CD14-positive monocyte (primary cell): Measurements from ENCODE around the gene RALGAPA2. TPM values are rescaled to one million over a fixed set of nuclear protein-coding genes. Genes with fewer than 3 reads are reported as not detected.
A peak's percentile ranks its signal among the peaks of the same experiment; 100 is the strongest.

Source experiments
- DNase-seq, 3 donors: peaks; one replicate each; pipeline ENCODE4 v3.0.0-alpha.2; 2011 to 2022
- H2AFZ ChIP-seq: 2 replicates; pipeline ENCODE4 v1.6.0; 2012; ENCODE audit warnings: mild to moderate bottlenecking, low read depth, low read length, inconsistent platforms; ENCODE audit not compliant: insufficient read depth, poor library complexity, severe bottlenecking
- H3K27ac ChIP-seq, 2 donors: 1 replicate in 1 of 2; 2 replicates in 1 of 2; pipeline ENCODE4 v1.5.1; 2012 to 2013; ENCODE audit warnings: low read length in 2 of 2, control low read depth in 1 of 2, inconsistent platforms in 1 of 2, low read depth in 1 of 2, mild to moderate bottlenecking in 1 of 2
- H3K27me3 ChIP-seq, 2 donors: one replicate each; pipeline versions ENCODE4 v1.6.0 to v1.6.1; 2011 to 2013; ENCODE audit warnings: low read length in 2 of 2; ENCODE audit not compliant: control insufficient read depth in 2 of 2, insufficient read depth in 2 of 2
- H3K36me3 ChIP-seq, 2 donors: replicated peaks in 1 of 2; 1 replicate in 1 of 2; 2 replicates in 1 of 2; pipeline versions ENCODE4 v1.5.1 to v1.6.1; 2012 to 2013; ENCODE audit warnings: low read length in 2 of 2, control low read depth in 1 of 2, inconsistent platforms in 1 of 2, mild to moderate bottlenecking in 1 of 2; ENCODE audit not compliant: insufficient read depth in 2 of 2, control insufficient read depth in 1 of 2
- H3K4me1 ChIP-seq, 2 donors: 1 replicate in 1 of 2; 2 replicates in 1 of 2; pipeline versions ENCODE4 v1.5.1 to v1.6.1; 2012 to 2013; ENCODE audit warnings: low read length in 2 of 2, control low read depth in 1 of 2, inconsistent platforms in 1 of 2, mild to moderate bottlenecking in 1 of 2, moderate library complexity in 1 of 2; ENCODE audit not compliant: insufficient read depth in 2 of 2, control insufficient read depth in 1 of 2
- H3K4me2 ChIP-seq: replicated peaks from 2 replicates; pipeline ENCODE3; 2012; ENCODE audit warnings: low read length, moderate library complexity, mild to moderate bottlenecking; ENCODE audit not compliant: poor library complexity, severe bottlenecking; ENCODE audit errors: extremely low read depth
- H3K4me3 ChIP-seq, 3 experiments: fragments of 200-600 bp in 1 of 3; sonication (generic) in 1 of 3; replicated peaks in 1 of 3; 1 replicate in 2 of 3; 2 replicates in 1 of 3; pipeline ENCODE4 v1.5.1; 2011 to 2013; ENCODE audit warnings: low read length in 3 of 3, mild to moderate bottlenecking in 3 of 3, control low read depth in 2 of 3, low read depth in 2 of 3, inconsistent platforms in 1 of 3, moderate library complexity in 1 of 3
- H3K79me2 ChIP-seq: 2 replicates; pipeline ENCODE4 v1.6.0; 2012; ENCODE audit warnings: mild to moderate bottlenecking, control low read depth, inconsistent platforms, low read length, moderate library complexity; ENCODE audit not compliant: insufficient read depth
- H3K9ac ChIP-seq: 2 replicates; pipeline ENCODE4 v1.6.0; 2017; ENCODE audit warnings: low read length, mild to moderate bottlenecking; ENCODE audit not compliant: insufficient read depth, poor library complexity, severe bottlenecking
- H3K9me3 ChIP-seq, 2 donors: replicated peaks in 1 of 2; 1 replicate in 1 of 2; 2 replicates in 1 of 2; pipeline versions ENCODE4 v1.5.1 to v1.6.1; 2012 to 2013; ENCODE audit warnings: low read length in 2 of 2, control low read depth in 1 of 2; ENCODE audit not compliant: control insufficient read depth in 1 of 2, insufficient read depth in 1 of 2
- H4K20me1 ChIP-seq: 2 replicates; pipeline ENCODE4 v1.6.0; 2012; ENCODE audit warnings: mild to moderate bottlenecking, low read length, control low read depth, moderate library complexity; ENCODE audit not compliant: insufficient read depth
- H3K27ac Mint-ChIP-seq, 7 donors: one replicate each; pipeline ENCODE4 v1.8.0; 2020; ENCODE audit warnings: mild to moderate bottlenecking in 7 of 7, mixed read lengths in 7 of 7, moderate library complexity in 6 of 7, inconsistent platforms in 2 of 7
- H3K27me3 Mint-ChIP-seq, 3 donors: one replicate each; pipeline ENCODE4 v1.8.0; 2021 to 2022; ENCODE audit warnings: low read depth in 3 of 3, mild to moderate bottlenecking in 3 of 3, mixed read lengths in 3 of 3, moderate library complexity in 3 of 3, inconsistent platforms in 1 of 3
- H3K36me3 Mint-ChIP-seq, 2 donors: one replicate each; pipeline ENCODE4 v1.8.0; 2020; ENCODE audit warnings: mixed read lengths in 2 of 2, inconsistent platforms in 1 of 2, mild to moderate bottlenecking in 1 of 2
- H3K4me1 Mint-ChIP-seq: one replicate; pipeline ENCODE4 v1.8.0; 2020; ENCODE audit warnings: mild to moderate bottlenecking, mixed read lengths
- H3K4me3 Mint-ChIP-seq, 2 donors: one replicate each; pipeline ENCODE4 v1.8.0; 2020; ENCODE audit warnings: mild to moderate bottlenecking in 2 of 2, mixed read lengths in 2 of 2, moderate library complexity in 1 of 2
- H3K9me3 Mint-ChIP-seq, 7 donors: one replicate each; pipeline ENCODE4 v1.8.0; 2020 to 2022; ENCODE audit warnings: mixed read lengths in 7 of 7, mild to moderate bottlenecking in 6 of 7, moderate library complexity in 6 of 7, inconsistent platforms in 2 of 7
- WGBS: methylation state at CpG from one replicate; pipeline ENCODE4 v1.1.5; 2013; ENCODE audit warnings: missing lambda C conversion rate; ENCODE audit not compliant: insufficient coverage; 5-methylcytosine and 5-hydroxymethylcytosine counted together
- intact Hi-C, 2 donors: fragments of 100-400 bp; cut with micrococcal nuclease; formaldehyde crosslinking; loops; one replicate each; pipeline versions ENCODE4 v1.15.0 to v1.15.1; 2023
- polyA plus RNA-seq, 3 donors: library from polyadenylated mRNA; depleted of rRNA in 1 of 3; unstranded in 2 of 3; stranded (reverse) in 1 of 3; fragments of 300-500 nt in 2 of 3; fragments of >200 nt in 1 of 3; fragmentation: Illumina TruSeq in 2 of 3; gene quantifications; 1 replicate in 2 of 3; 2 replicates in 1 of 3; pipeline ENCODE4 v1.2.3, GENCODE V29; 2012 to 2021
- TF ChIP-seq, protein P1 (sequence below): fragments of 200-600 bp; IDR thresholded peaks from one replicate; pipeline ENCODE4 v1.8.0; 2022; ENCODE audit warnings: antibody characterized with exemption, mild to moderate bottlenecking

RALGAPA2 gene
- polyA plus RNA-seq, 3 donors = 6.2 to 13.0 (median 8.9) TPM

DNA sequence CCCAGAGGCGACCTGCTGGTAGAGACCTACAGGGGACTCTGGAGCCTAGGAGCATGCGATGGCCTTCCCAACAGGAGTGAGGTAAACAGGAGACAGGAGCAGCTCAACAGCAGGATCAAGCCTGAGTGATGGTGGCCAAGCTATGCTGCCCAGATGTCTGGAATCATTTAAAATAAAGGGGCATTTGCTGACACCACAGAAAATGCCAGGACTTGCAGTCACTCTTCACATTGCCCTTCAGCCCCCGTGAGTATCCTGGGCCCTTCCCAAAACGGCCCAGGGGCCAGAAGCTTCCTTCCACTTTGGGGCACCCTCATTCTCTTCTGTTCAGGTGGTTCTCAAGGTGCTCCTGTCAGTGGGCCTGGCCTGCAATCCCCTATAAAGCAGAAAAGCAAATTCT lies 321.3 kb downstream of the RALGAPA2 start:
- H3K27ac Mint-ChIP-seq = peak overlapping the region in 1 of 7 donors; percentile 12

GRCh38 chr20:20390393-20390792 lies 322.1 kb downstream of the RALGAPA2 start:
- Mint-ChIP-seq H3K9me3 (no peaks in the 10 kb centered on the region), H3K27me3 (peaks cover 2 to 6% (median 5%) of the 10 kb centered on the region in 3 donors), H3K4me1 (peaks cover 31% of the 10 kb centered on the region), H3K36me3 (peaks cover 43 to 47% of the 10 kb centered on the region in 2 donors), H3K27ac (peak overlapping the region in 2 of 7 donors; percentile 56 to 65), H3K4me3 (no peak overlapping the region)
- peaks cover 6% of the 10 kb centered on the region for H4K20me1 ChIP-seq
- H3K27me3 ChIP-seq = peaks cover 0 to 1% of the 10 kb centered on the region in 2 donors
- H3K9me3 ChIP-seq = no peaks in the 10 kb centered on the region
- TF ChIP-seq, protein P1, sequence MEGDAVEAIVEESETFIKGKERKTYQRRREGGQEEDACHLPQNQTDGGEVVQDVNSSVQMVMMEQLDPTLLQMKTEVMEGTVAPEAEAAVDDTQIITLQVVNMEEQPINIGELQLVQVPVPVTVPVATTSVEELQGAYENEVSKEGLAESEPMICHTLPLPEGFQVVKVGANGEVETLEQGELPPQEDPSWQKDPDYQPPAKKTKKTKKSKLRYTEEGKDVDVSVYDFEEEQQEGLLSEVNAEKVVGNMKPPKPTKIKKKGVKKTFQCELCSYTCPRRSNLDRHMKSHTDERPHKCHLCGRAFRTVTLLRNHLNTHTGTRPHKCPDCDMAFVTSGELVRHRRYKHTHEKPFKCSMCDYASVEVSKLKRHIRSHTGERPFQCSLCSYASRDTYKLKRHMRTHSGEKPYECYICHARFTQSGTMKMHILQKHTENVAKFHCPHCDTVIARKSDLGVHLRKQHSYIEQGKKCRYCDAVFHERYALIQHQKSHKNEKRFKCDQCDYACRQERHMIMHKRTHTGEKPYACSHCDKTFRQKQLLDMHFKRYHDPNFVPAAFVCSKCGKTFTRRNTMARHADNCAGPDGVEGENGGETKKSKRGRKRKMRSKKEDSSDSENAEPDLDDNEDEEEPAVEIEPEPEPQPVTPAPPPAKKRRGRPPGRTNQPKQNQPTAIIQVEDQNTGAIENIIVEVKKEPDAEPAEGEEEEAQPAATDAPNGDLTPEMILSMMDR = no peak
- no peak overlapping the region for H3K4me3 ChIP-seq
- intact Hi-C loops = no loop called here
- no peak overlapping the region for H3K9ac ChIP-seq
- peaks cover 29 to 31% of the 10 kb centered on the region in 2 donors for H3K4me1 ChIP-seq
- no peak overlapping the region for H2AFZ ChIP-seq
- H3K36me3 ChIP-seq = peaks cover 8 to 44% of the 10 kb centered on the region in 2 donors
- no peak overlapping the region for H3K4me2 ChIP-seq
- no peaks in the 10 kb centered on the region for H3K79me2 ChIP-seq
- WGBS = 95% methylated on average over 4 of the region's 9 CpGs
- no peak overlapping the region for H3K27ac ChIP-seq
- no peak for DNase-seq

More for the DNA sequence above, 321.3 kb downstream of the RALGAPA2 start:
- Mint-ChIP-seq H3K36me3 (peaks cover 49 to 54% of the 10 kb centered on the region in 2 donors), H3K27me3 (peaks cover 2 to 3% (median 3%) of the 10 kb centered on the region in 3 donors), H3K4me1 (peaks cover 31% of the 10 kb centered on the region), H3K4me3 (no peak overlapping the region), H3K9me3 (no peaks in the 10 kb centered on the region)
- no peak overlapping the region for H3K27ac ChIP-seq
- no peaks in the 10 kb centered on the region for H3K27me3 ChIP-seq
- 91% methylated on average over 4 of the region's 4 CpGs for WGBS
- intact Hi-C loops = no loop called here
- H3K4me3 ChIP-seq = no peak overlapping the region
- peaks cover 6% of the 10 kb centered on the region for H4K20me1 ChIP-seq
- H3K36me3 ChIP-seq = peaks cover 9 to 52% of the 10 kb centered on the region in 2 donors
- no peak overlapping the region for H3K9ac ChIP-seq
- H3K4me2 ChIP-seq = no peak overlapping the region
- no peak overlapping the region for H2AFZ ChIP-seq
- TF ChIP-seq, protein P1 = no peak
- H3K79me2 ChIP-seq = no peaks in the 10 kb centered on the region
- DNase-seq = no peak
- H3K9me3 ChIP-seq = no peaks in the 10 kb centered on the region
- peaks cover 29 to 31% of the 10 kb centered on the region in 2 donors for H3K4me1 ChIP-seq
